Vagina (tissue), 2 donors: Measurements from ENCODE around the gene ZC3H12D.

Source experiments
- POLR2A ChIP-seq, 2 donors: fragments of 450-650 bp; IDR thresholded peaks; one replicate each; pipeline ENCODE4 v1.6.1; 2017; ENCODE audit warnings: antibody characterized with exemption in 2 of 2, mild to moderate bottlenecking in 2 of 2, moderate library complexity in 2 of 2
- TF ChIP-seq, protein P1 (sequence below), 3 experiments: fragments of 450-650 bp in 2 of 3; fragments of 200-600 bp in 1 of 3; sonication (generic) in 1 of 3; IDR thresholded peaks; one replicate each; pipeline ENCODE4 v1.5.1; 2017 to 2019; ENCODE audit warnings: antibody characterized with exemption in 3 of 3, mild to moderate bottlenecking in 2 of 3, moderate library complexity in 2 of 3

DNA sequence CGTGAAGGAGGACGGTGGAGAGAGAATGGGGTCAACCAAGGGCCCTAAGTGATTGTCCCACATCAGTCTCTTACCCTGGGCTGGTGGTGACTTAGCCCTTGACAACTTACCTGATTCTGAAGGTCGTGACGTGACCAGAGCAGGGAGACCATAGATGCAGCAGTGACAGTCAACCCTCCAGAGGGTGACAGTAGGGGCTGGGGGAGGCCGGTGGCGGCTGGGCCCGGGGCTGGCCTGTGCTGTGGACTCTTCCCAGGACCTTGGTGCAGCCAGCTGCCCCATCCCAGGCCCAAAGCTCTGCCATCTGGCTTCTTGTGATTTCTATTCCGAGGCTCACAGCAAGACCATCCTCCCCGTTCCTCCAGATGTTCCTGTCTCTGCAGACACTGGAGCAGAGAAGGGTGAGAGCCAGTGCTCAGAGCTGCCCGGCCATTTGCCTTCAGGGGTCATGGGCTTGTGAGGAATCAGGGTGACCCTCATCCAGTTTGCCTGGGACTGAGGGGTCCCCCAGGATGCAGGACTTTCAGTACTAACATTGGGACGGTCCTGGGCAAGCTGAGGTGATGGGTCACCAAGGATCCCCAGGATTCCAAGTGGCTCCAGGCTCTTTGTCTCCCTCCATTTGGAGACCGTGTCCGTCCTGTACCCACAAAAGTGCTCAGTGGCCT, 48.8 kb downstream of the ZC3H12D start:
- TF ChIP-seq, protein P1, sequence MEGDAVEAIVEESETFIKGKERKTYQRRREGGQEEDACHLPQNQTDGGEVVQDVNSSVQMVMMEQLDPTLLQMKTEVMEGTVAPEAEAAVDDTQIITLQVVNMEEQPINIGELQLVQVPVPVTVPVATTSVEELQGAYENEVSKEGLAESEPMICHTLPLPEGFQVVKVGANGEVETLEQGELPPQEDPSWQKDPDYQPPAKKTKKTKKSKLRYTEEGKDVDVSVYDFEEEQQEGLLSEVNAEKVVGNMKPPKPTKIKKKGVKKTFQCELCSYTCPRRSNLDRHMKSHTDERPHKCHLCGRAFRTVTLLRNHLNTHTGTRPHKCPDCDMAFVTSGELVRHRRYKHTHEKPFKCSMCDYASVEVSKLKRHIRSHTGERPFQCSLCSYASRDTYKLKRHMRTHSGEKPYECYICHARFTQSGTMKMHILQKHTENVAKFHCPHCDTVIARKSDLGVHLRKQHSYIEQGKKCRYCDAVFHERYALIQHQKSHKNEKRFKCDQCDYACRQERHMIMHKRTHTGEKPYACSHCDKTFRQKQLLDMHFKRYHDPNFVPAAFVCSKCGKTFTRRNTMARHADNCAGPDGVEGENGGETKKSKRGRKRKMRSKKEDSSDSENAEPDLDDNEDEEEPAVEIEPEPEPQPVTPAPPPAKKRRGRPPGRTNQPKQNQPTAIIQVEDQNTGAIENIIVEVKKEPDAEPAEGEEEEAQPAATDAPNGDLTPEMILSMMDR (IDR thresholded peaks at IDR 0.05), result no peak
- TF ChIP-seq POLR2A (IDR thresholded peaks at IDR 0.05), result no peak
